ENCODE measurements around the gene ZNF101.

The ZNF101 gene

DNA sequence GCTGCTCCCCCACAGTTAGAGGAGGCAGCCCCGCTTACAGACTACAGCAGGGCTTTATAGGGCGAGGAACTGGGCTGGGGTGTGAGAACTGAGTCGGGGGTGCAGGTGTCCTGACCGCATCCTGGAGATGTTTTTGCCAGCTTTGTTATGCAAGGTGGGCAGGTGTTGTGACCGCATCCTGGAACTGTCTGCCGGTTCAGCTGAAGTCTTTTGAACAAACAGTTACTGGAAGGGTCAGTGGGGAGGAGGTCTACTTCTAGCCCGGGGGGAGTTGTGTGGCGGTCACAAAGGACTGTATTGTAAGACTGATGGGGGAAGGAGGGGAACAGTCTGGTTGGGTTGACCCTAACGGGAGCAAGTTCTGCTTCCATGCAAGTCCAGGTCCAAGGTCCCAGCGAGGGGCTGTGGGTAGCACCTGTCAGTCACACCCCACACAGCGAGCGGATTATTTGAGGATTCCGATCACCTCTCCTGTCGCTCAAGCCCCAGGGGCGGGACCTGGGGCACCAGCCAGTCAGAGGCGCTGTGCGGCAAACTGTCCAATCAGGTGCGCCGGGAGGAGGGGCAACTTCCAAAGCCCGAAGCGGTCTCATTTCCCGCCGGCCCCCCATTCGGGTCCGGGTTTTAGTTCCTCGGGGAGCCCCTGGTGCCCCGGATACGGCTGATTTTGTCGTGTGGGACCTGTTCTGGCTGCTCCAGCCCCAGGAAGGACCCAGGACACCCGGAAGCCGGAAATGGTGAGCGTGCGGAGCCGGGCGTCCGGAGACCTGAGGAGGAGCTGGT, at the start of gene ZNF101:
Gene ZNF101, plus strand, starts transcription at position 610 of the 783 bp plus-strand sequence. Its CDS starts 125 bp downstream, at position 735.
- peak; percentile 93 for DNase-seq (ENCODE audit: low read depth)

DNA sequence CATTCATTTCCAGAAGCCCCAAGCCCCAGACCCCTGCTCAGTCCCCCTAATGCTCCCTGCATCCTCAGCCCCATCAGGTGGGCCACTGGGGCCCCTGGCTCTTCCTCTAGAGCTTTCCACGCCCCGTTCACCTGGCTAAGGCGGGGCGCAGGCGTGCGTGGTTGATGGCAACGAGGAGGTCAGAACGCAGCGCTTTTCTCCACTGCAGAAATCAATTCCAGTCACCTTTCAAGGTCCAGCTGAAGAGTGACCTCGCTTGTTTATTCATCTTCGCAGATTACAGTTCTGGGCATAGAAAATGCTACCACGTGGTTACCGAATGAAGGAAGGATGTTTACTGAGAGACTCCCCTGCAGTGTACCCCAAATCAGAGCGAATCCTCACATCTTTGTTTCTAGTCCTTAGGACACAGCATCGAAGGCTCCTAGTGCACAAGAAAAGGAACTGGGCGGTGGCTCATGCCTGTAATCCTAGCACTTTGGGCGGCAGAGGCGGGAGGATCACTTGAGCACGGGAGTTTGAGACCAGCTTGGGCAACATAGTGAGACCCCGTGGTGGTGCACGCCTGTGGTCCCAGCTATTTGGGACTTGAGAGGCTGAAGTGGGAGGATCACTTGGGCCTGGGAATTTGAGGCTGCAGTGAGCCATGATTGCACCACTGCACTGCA, 49.3 kb upstream of the ZNF101 start:
- DNase-seq (ENCODE audit: low read depth) = no peak

DNA sequence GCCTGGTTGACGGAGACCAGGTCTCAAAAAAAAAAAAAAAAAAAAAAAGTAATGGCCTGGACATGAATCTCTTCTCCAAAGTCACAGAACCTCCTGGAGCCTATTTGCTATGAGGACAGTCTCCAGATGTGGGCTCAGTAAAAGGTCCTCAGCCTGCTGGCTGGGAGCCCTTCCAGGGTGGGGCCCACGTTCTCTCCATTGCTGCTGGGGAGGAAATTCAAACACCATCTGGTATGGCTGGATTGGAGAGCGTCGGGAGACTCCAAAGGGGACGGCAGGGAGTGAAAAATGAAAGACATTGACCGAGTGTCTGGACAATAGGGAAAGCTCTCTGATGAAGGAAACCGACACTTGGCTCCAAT, 48.8 kb upstream of the ZNF101 start:
- DNase-seq (ENCODE audit: low read depth) = no peak

DNA sequence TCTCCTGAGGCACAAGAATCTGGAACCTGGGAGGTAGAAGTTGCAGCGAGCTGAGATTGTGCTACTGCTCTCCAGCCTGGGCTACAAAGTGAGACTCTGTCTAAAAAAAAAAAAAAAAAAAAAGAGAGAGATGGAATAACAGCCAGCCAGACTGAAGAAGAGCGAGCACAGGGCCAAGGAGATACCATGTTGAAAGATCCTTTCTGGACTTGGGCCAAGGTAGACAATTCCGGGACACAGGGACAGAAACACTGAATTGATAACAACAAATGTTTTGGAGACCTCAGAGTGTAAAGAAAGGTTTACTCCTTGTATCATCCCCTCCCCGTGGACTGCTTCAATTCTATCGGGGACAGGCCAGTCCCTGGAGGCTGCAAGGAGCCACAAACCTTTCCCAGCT, 45.3 kb upstream of the ZNF101 start:
- no peak for DNase-seq (ENCODE audit: low read depth)

DNA sequence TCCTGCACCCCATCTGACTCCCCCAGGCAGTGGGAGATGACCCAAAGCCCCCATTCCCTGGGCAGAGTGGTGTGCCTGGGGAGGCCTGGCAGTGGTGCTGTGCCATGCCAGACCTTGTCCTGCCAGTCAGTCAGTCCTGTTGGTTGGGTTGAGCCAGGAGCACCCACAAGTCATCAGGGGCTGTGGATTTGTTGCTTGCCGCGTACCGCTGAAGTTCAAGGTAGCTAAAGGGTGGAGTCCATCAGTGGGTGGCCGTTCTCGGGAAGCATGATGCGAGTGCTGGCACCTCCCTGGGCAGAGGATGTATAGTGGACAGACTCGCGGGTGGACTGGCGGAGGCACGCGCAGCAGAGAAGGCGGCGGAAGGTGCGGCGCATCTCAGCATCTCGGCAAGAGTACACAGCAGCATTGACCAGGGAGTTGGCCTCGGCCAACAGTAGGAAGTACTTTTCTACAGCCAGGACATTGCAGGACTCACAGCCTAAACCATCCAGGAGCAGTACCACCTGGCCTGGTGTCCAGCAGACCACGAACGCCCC, 44.5 kb upstream of the ZNF101 start:
- DNase-seq (ENCODE audit: low read depth) = no peak

DNA sequence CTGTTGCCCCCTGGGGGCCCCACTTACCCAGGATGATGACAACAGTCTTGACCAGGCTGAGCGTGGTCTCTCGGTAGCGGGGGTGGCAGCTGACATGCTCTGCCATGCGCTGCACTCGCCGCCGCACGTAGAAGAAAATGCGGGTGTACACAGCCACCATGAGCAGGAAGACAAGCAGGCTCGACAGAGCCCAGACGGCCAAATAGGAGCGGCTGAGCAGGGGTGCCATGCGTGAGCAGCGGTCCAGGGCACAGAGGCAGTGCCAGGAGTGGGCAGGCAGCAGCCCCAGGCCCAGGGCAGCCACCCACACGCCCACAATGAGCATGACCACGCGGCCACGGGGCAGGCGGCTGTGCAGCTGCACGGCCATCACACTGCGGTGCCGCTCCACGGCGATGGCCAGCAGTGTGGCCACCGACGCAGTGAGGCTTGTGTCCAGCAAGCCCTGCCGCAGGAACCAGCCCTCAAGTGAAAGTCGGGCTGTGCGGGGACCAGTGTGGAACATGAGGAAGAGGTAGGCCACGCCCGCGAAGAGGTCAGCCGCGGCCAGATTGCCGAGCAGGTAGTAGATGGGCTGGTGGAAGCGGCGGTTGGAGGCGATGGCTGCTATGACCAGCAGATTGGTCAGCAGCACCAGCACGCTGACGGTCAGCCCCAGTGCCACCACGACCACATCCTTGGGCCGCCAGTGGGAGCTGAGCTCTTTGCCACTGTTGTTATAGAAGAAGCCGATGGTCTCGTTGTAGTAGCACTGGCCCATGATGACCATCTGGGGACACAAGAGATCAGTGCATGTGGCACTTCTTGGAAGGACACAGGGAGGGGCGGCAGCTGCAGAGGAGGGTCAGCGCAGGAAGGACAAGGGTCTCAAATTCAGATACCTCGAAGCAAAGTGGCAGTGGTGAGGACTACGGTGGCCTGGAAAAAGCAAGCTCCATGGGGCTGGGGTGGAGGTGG, 41.8 kb upstream of the ZNF101 start:
- DNase-seq (ENCODE audit: low read depth) = no peak

DNA sequence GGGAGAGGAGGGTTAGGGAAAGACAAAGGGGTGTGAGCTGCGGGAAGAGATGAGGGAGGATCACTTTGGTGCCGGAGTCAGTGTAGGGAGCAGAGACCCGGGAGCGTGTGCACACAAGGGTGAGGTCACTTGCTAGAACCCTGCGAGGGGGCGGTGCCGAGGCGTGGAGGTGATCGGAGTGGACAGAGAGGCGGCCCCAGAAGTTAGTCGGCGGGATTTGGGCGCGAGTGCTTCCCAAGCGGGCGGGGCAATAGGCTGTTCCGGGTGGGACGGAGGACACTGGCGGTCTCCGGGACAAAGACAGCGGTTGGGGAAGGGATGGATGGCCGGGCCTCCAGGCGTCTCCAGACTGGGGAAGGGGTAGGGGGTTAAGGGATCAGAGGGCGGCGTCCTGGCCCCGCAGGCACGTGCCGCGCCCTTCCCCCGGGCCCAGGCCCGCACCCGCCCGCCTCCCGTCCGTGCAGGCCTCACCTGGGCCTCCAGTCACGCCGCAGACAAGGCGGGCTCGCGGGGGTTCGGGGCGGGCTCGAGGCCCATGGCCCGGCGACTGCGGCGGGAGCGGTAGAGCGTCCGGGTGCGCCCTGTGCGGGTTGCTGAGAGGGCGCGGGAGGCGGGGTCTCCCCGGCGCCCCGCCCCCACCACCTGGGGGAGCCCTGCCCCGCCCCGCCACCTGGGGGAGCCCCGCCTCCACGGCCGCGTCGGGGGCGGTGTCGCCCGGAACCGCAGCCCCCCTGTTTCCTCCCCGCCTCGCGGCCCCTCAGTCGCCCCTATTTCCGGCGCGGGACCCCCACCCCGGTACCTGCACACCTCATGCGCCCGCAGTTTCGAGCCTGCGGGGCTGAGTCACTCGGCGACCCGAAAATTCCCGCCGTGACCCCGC, 40.8 kb upstream of the ZNF101 start, which contains the start of gene LPAR2:
Gene LPAR2, minus strand, starts transcription at position 600 of the 880 bp plus-strand sequence. CDS start 945 bp downstream, outside the sequence.
- DNase-seq (ENCODE audit: low read depth) = peak; percentile 24

DNA sequence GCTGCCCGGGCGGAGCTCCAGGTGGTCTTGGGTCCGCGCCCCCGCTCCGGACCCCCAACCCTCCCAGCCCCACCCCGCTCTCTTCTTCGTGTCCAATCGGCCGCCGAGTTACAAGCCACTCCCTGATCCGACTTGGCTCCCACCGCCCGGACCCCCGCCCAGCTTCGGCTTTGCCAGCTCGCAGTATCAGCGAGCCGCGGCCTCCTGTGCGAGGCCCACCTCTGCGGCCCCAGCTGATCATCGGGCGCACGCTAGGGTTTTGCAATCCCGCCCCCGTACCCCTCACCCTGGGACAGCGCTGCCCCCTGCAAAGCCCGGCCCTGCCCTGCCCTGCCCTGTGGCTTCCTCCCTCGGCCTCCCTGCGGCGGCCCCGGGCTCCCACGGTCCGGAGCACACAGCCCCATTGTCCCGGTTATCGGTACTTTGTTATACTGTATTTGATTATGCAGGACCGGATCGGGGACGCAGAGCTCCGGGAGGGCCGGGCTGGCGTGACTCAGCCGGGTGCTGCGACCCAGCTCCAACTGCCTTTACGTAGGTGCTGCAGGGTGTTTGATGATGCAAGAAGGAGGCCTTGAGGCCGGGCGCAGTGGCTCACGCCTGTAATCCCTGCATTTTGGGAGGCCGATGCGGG, 40.0 kb upstream of the ZNF101 start:
- DNase-seq (ENCODE audit: low read depth) = peak; percentile 46

DNA sequence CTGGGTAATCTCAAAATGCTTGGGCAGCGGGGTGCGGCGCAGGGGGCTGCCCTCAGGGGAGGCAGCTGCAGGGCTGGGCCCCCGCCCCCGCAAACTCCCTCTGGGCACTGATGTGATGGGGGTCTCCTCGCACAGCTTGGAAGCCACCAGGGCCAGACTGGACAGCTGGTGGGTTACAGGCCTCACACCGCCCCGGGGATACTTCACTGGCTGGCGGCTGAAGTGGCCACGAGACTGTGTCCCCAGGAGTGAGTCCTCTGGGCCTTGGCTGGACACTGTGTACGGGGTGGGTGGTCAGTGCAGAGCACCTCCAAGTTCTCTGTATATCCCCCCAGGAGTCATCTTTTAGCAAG, 38.6 kb upstream of the ZNF101 start:
- DNase-seq (ENCODE audit: low read depth) = no peak

DNA sequence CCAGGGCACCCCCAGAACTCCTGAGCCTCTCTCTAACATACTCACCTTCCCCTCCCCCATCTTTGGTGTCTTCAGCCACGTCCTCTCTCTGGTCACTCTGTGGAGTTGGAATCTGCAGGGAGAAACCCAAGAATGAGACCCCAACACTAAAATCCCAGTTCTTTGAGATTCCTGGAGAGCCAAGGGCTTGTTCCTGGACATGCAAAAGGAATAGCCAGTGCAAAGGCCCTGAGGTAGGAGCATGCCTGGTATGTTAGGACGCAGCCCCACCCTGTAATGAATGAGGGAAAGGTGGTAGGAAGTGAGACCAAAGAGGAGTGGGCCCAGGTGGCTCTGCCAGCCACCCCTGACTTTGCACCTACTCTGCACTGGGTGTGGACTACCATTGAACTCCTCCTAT, 38.2 kb upstream of the ZNF101 start:
- DNase-seq (ENCODE audit: low read depth) = no peak

DNA sequence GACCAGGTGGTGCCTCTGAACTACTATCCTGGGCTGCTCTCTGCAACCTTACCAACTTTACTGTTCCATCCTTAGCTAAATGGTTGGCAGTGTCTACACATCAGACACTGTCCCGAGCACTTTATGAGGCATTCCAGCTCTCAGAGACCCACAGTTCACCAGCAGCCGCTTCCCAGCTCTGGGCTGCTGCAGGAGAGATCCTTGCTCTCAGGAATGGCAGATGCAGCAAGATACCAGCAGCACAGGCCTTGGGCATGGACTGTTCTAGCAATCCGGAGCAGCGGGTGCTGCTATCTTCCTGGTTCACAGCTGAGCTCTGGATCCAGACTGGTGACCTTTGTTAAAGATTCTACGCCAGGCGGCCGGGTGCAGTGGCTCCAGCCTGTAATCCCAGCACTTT, 37.3 kb upstream of the ZNF101 start:
- no peak for DNase-seq (ENCODE audit: low read depth)

DNA sequence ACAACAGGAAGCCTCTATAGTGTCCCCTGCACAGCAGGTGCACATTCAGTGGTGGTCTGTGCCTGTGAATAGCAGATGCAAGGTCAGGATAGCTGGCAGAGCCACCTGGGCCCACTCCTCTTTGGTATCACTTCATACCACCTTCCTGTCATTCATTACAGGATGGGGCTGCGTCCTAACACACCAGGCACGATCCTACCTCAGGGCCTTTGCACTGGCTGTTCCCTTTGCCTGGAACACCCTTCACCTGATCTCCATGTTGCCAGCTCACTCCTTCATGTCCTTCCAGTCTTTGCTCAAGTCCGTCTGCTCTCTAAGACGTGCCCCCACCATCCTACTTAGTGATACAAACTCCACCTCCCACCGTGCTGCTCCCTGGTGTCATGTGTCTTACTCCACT, 36.0 kb upstream of the ZNF101 start:
- no peak for DNase-seq (ENCODE audit: low read depth)

DNA sequence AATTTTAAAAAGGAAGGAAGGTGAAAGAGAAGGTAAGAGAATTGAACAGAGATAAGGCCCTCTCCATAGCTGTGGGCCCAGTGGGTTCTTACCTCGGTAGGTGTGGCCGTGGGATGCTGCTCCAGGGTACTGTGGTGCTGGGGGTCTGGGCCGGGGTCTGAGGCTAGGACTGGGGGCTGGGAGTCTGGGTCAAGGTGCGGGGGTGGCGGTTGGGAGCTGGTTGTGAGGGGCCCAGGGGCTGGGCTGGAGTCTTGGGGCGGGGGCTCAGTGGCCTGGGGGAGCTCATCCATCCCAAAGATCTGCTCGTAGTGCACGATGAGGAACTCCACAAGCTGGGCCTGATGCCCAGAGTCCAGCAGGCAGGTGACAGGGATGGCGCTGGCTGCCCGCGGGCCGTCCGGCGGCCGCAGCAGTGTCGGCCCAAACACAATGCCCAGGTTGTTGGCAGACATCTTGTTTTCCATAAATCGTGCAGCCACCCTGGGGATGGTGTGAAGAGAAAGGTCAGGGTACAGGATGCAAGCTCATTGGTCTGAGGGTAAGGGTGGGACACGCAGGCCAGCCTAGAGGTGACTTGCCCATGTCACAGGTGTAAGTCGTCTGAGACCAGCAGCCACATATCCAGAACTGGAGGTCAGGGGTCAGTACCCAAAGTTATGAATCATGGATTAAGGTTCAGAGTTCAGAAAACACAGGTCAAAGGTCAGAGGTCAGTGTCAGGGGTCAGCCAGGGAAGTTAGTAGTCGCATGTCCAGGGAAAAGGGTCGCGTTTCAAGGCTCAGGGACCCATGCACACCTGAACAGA, 34.7 kb upstream of the ZNF101 start:
- DNase-seq (ENCODE audit: low read depth) = no peak

DNA sequence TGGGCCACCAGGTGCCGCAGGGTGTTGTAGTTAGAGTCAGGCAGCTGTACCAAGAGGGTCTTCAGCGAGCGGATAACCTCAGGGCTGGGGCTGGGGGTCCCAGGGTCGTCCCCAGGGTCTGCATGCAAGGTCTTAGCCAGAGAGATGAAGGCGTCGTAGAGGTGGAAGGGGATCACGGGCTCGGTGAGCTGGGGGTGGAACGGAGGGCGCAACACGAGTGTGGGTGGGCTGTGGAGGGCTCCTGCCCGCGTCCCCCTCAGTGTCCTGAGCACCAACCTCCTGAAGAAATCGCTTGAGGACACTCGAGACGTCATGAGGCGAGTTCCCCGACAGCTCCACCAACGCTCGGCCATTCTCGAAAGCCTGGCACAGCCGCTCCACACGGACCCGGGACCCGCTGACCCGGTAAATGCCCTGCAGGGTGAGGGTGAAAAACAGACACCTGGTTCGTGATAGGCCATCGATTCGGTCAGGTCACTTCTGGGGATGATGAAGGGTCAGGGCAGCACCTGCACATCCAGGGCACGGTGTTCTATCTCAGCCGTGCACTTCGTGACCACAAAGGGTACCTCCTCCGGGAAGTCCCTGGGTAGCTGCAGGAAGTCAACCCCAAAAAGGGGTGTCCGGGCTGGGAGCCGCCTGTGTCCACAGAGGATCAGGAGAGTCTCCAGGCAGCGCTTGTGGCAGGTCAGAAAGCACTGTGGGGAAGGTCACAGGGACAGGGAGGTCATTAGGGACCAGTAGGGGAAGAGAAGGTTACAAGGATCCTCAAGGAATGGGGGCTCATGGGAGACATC, 33.9 kb upstream of the ZNF101 start:
- no peak for DNase-seq (ENCODE audit: low read depth)

DNA sequence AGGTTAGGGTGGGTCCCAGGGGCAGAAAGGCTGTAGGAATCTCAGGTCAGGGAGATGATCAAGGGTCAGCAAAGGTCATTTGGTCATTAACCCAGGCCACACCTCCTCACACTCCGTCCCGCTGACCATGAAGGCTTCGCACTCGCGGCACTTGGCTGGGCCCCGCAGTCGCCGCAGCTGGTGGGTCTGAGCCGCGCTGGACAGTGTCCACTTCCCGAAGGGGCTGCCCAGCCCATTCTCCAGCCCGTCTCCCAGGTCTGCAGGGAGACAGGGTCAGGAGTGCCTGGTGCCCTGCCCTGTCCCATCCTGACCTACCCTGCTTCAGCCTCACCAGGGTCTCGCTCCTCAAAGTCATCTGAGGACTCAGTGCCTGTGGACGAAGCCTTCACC, 33.3 kb upstream of the ZNF101 start:
- no peak for DNase-seq (ENCODE audit: low read depth)

DNA sequence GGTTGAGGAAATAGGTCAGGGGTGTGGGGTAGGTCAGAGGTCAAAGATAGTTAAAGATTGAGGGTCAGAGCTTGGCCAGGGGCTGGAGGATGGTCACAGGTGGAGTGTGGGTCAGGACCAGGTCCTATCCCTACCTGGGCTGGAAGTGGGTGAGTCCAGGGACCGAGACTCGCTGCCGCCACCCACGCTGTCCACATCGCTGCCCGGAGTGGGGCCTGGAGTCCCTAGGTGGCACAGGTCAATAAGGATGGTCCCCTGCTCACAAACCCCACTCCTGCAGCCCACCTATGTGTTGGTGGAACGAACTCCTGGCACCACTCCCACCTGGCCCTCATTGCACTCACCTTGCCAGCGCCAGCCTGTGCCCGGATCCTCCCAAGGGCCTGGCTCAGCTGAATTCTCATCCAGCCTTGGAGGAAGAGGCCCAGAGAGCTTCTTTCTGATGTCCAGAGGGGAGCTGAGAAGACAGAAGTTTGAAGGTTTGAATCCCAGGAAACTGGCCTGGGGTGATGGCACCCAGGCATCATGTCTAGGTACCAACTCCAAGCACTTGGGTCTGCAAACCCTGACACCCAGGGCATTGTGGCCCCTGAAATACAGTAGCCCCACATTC, 32.0 kb upstream of the ZNF101 start:
- no peak for DNase-seq (ENCODE audit: low read depth)

DNA sequence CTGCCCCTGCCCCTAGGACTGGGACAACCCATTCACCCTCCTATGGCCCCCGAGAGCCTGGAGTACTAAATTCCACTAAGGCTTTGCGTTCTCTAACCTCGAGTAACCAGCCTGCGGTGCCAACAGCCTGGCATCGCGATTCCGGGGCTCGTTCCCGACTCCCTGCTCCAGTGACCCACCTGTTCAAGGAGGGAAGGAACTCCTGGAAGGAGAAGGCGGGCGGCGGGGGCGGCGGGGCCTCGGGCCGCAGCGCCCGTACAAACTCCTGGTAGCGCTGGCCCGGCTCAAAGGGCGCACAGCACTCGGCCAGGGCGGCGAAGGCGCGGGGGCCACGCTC, 31.5 kb upstream of the ZNF101 start:
- DNase-seq (ENCODE audit: low read depth) = no peak

DNA sequence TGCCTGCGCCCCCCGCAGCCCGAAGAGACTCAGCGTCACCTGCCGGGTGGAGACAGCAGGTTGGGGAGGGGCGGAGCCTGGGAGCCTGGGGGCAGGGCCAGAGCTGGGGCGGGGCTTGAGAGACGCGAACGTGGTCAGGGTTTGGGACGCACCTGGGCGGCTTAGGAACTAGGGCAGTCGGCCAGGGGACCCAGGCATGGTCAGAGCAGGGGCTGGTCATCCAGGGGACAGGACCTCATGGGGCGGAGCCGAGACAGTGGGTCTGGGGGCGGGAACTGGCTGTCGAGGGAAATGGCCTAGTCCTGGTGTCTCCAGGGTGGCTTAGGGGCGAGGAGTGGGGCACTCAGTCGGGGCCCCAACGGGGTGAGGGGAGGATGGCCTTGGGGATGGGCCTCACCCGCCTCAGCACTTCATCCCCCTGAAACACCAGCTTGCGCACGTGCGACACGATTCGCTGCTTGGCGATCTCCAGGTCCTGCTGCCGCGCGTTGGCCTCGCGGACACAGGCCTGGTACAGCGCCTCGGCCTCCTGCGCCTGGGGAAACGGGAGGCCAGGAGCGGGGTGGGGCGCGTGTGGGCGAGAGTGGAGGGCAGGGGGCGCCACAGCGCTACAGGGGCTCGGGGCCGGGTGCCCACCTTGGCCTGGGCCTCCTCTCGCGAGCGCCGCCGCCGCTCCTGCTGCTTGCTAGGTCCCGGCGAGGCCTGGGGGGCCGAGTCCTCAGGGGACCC, 31.0 kb upstream of the ZNF101 start:
- DNase-seq (ENCODE audit: low read depth) = no peak
